ENCODE results near the gene TPRG1. TPM values are rescaled to one million over a fixed set of nuclear protein-coding genes. Genes with fewer than 3 reads are reported as not detected.

Gene TPRG1
- total RNA-seq, 1 donor from 2014 or later = 23.4 TPM

- Histone ChIP-seq H3K36me3 (no peaks in the 10 kb centered on the region), H3K4me3 (no peak overlapping the region), H3K9me3 (no peaks in the 10 kb centered on the region), H3K27ac (no peak overlapping the region), H3K27me3 (ENCODE audit: low read depth) (no peaks in the 10 kb centered on the region), H3K4me1 (peaks cover 13% of the 10 kb centered on the region)
- TF ChIP-seq CTCF (IDR thresholded peaks at IDR 0.05) = no peak
- intact Hi-C loops (cut with DNase I) = no loop called here
- ATAC-seq = no peak
- DNase-seq = no peak
Observed at GRCh38 chr3:189142527-189142926, 29.2 kb upstream of the TPRG1 start.

GRCh38 chr3:189143321-189143720, 28.4 kb upstream of the TPRG1 start:
- intact Hi-C loops (cut with DNase I) = no loop called here
- DNase-seq = no peak
- Histone ChIP-seq H3K27me3 (ENCODE audit: low read depth) (no peaks in the 10 kb centered on the region), H3K4me3 (no peak overlapping the region), H3K4me1 (peaks cover 16% of the 10 kb centered on the region), H3K9me3 (no peaks in the 10 kb centered on the region), H3K36me3 (no peaks in the 10 kb centered on the region), H3K27ac (no peak overlapping the region)
- no peak for ATAC-seq
- TF ChIP-seq CTCF (IDR thresholded peaks at IDR 0.05) = no peak

- ATAC-seq (no peak), DNase-seq (no peak)
- no peak for TF ChIP-seq CTCF (IDR thresholded peaks at IDR 0.05)
- Histone ChIP-seq H3K4me1 (peaks cover 16% of the 10 kb centered on the region), H3K27me3 (ENCODE audit: low read depth) (no peaks in the 10 kb centered on the region), H3K27ac (no peak overlapping the region), H3K36me3 (no peaks in the 10 kb centered on the region), H3K4me3 (no peak overlapping the region), H3K9me3 (no peaks in the 10 kb centered on the region)
- intact Hi-C loops (cut with DNase I) = no loop called here
Observed at GRCh38 chr3:189143771-189144170, 28.0 kb upstream of the TPRG1 start.

GRCh38 chr3:189144645-189145044, 27.1 kb upstream of the TPRG1 start:
- ATAC-seq = peak; percentile 66 to 68
- no peak overlapping the region for H3K27ac ChIP-seq
- TF ChIP-seq CTCF (IDR thresholded peaks at IDR 0.05) = no peak
- no peak for DNase-seq
- no peak overlapping the region for H3K4me3 ChIP-seq
- H3K36me3 ChIP-seq = no peaks in the 10 kb centered on the region
- H3K4me1 ChIP-seq = peaks cover 16% of the 10 kb centered on the region
- H3K27me3 ChIP-seq (ENCODE audit: low read depth) = no peaks in the 10 kb centered on the region
- no peaks in the 10 kb centered on the region for H3K9me3 ChIP-seq
- intact Hi-C loops (cut with DNase I) = no loop called here

GRCh38 chr3:189146848-189147247, 24.9 kb upstream of the TPRG1 start:
- Histone ChIP-seq H3K27me3 (ENCODE audit: low read depth) (no peaks in the 10 kb centered on the region), H3K27ac (no peak overlapping the region), H3K9me3 (no peaks in the 10 kb centered on the region), H3K4me1 (peaks cover 16% of the 10 kb centered on the region), H3K36me3 (peaks cover 6% of the 10 kb centered on the region), H3K4me3 (no peak overlapping the region)
- intact Hi-C loops (cut with DNase I) = no loop called here
- ATAC-seq (no peak), DNase-seq (no peak)
- TF ChIP-seq CTCF (IDR thresholded peaks at IDR 0.05) = no peak

GRCh38 chr3:189148081-189148507, 23.7 kb upstream of the TPRG1 start:
- H3K27me3 ChIP-seq (ENCODE audit: low read depth) = no peaks in the 10 kb centered on the region
- ATAC-seq (peak; percentile 80 to 86), DNase-seq (no peak)
- H3K9me3 ChIP-seq = no peaks in the 10 kb centered on the region
- no peak overlapping the region for H3K4me3 ChIP-seq
- H3K4me1 ChIP-seq = peaks cover 16% of the 10 kb centered on the region
- H3K36me3 ChIP-seq = peaks cover 6% of the 10 kb centered on the region
- H3K27ac ChIP-seq = no peak overlapping the region
- peak; percentile 75 for TF ChIP-seq CTCF (IDR thresholded peaks at IDR 0.05)
- intact Hi-C loops (cut with DNase I) = no loop called here
